CD4-positive, alpha-beta T cell treated with Interleukin-21 for 1 hour (primary cell): ENCODE results near the gene HEATR1.
"Not testable (repeated sequence)": the region's sequence is repeated elsewhere in the genome, so short reads cannot be mapped to it uniquely, and the experiment has no call there.

Source experiments
- DNase-seq: peaks from one replicate; pipeline ENCODE4 v3.0.0-alpha.2; 2020

HEATR1 gene

GRCh38 chr1:236590553-236591150 lies 13.7 kb downstream of the HEATR1 start:
- DNase-seq: no peak

- no peak for DNase-seq
These were observed 14.8 kb downstream of the HEATR1 start for GRCh38 chr1:236589531-236589930.

- no peak for DNase-seq
These were observed 22.8 kb downstream of the HEATR1 start for GRCh38 chr1:236581528-236581927.

GRCh38 chr1:236580404-236580803 lies 23.9 kb downstream of the HEATR1 start:
- not testable (repeated sequence) for DNase-seq

GRCh38 chr1:236578661-236579060 lies 25.7 kb downstream of the HEATR1 start:
- no peak for DNase-seq

GRCh38 chr1:236577041-236577440 lies 27.3 kb downstream of the HEATR1 start:
- not testable (repeated sequence) for DNase-seq

- DNase-seq: no peak
These were observed 28.3 kb downstream of the HEATR1 start for GRCh38 chr1:236576004-236576403.

GRCh38 chr1:236575523-236575922 lies 28.8 kb downstream of the HEATR1 start:
- DNase-seq: no peak

GRCh38 chr1:236568285-236568894 lies 35.9 kb downstream of the HEATR1 start:
- DNase-seq: no peak

GRCh38 chr1:236565530-236565929 lies 38.8 kb downstream of the HEATR1 start:
- no peak for DNase-seq

GRCh38 chr1:236561976-236562375 lies 42.3 kb downstream of the HEATR1 start:
- DNase-seq: no peak

- no peak for DNase-seq
These were observed 44.0 kb downstream of the HEATR1 start for GRCh38 chr1:236560213-236560771.

- DNase-seq: no peak
These were observed 45.5 kb downstream of the HEATR1 start for GRCh38 chr1:236558846-236559245.

- DNase-seq: no peak
These were observed 46.2 kb downstream of the HEATR1 start for GRCh38 chr1:236558081-236558480.

- DNase-seq: no peak
These were observed 47.7 kb downstream of the HEATR1 start for GRCh38 chr1:236556606-236557005.

GRCh38 chr1:236553370-236553769 lies 50.9 kb downstream of the HEATR1 start:
- DNase-seq: no peak

- no peak for DNase-seq
These were observed 51.4 kb downstream of the HEATR1 start for GRCh38 chr1:236552901-236553300.

GRCh38 chr1:236552096-236552495 lies 52.2 kb downstream of the HEATR1 start:
- DNase-seq: no peak

- no peak for DNase-seq
These were observed 53.1 kb downstream of the HEATR1 start for GRCh38 chr1:236550961-236551851.

GRCh38 chr1:236548452-236548851 lies 55.9 kb downstream of the HEATR1 start:
- no peak for DNase-seq

GRCh38 chr1:236545621-236546169 lies 58.6 kb downstream of the HEATR1 start:
- no peak for DNase-seq

GRCh38 chr1:236543065-236543669 lies 61.1 kb downstream of the HEATR1 start:
- no peak for DNase-seq

- no peak for DNase-seq
These were observed 62.6 kb downstream of the HEATR1 start for GRCh38 chr1:236541710-236542109.
